ENCODE results near the gene TUBA1B.

TUBA1B gene

GRCh38 chr12:49126852-49127763 lies 4.1 kb downstream of the TUBA1B start:
- peak; percentile 56 for DNase-seq

- DNase-seq: peak; percentile 73
Observed at GRCh38 chr12:49121047-49121696, 10.0 kb downstream of the TUBA1B start.

GRCh38 chr12:49111206-49111605 lies 20.0 kb downstream of the TUBA1B start:
- no peak for DNase-seq

GRCh38 chr12:49110464-49111155 lies 20.6 kb downstream of the TUBA1B start, which contains the start of gene LMBR1L:
LMBR1L (minus strand) TSS chr12:49110847; CDS start chr12:49110555, 292 bp downstream.
- peak; percentile 99 for DNase-seq

- DNase-seq: peak; percentile 65
Observed at GRCh38 chr12:49109641-49110463, 21.3 kb downstream of the TUBA1B start.

- no peak for DNase-seq
Observed at GRCh38 chr12:49108958-49109404, 22.2 kb downstream of the TUBA1B start.

- DNase-seq: no peak
Observed at GRCh38 chr12:49105504-49106084, 25.6 kb downstream of the TUBA1B start.

- no peak for DNase-seq
Observed at GRCh38 chr12:49104822-49105221, 26.4 kb downstream of the TUBA1B start.

GRCh38 chr12:49100380-49100779 lies 30.8 kb downstream of the TUBA1B start:
- DNase-seq: no peak

GRCh38 chr12:49098703-49099102 lies 32.5 kb downstream of the TUBA1B start:
- no peak for DNase-seq

GRCh38 chr12:49098035-49098451 lies 33.2 kb downstream of the TUBA1B start:
- peak; percentile 55 for DNase-seq

- DNase-seq: no peak
Observed at GRCh38 chr12:49097381-49097780, 33.8 kb downstream of the TUBA1B start.

GRCh38 chr12:49094975-49095365 lies 36.2 kb downstream of the TUBA1B start:
- no peak for DNase-seq

GRCh38 chr12:49094160-49094974 lies 36.8 kb downstream of the TUBA1B start, which contains the start of gene DHH:
DHH (minus strand) TSS chr12:49094801; CDS start chr12:49094512, 289 bp downstream.
- peak; percentile 69 for DNase-seq

GRCh38 chr12:49093792-49094159 lies 37.4 kb downstream of the TUBA1B start:
- DNase-seq: peak; percentile 69

GRCh38 chr12:49092816-49093406 lies 38.3 kb downstream of the TUBA1B start:
- no peak for DNase-seq

- DNase-seq: peak; percentile 67
Observed at GRCh38 chr12:49092086-49092815, 38.9 kb downstream of the TUBA1B start.

- no peak for DNase-seq
Observed at GRCh38 chr12:49091836-49092085, 39.4 kb downstream of the TUBA1B start.

GRCh38 chr12:49091056-49091835 lies 39.9 kb downstream of the TUBA1B start:
- DNase-seq: no peak
